ENCODE results near the gene ANKRD28. TPM values are rescaled to one million over a fixed set of nuclear protein-coding genes. Genes with fewer than 3 reads are reported as not detected.
A peak's percentile ranks its signal among the peaks of the same experiment; 100 is the strongest.

Gene ANKRD28
- total RNA-seq, 1 experiment from 2014 or later, result 53.0 TPM

- ChIA-PET CTCF (no interaction called here), POLR2A (ENCODE audit: unreplicated experiment) (no interaction called here)
- H3K27me3 ChIP-seq (ENCODE audit: low read length), result no peaks in the 10 kb centered on the region
- BruUV-seq (replicated peaks), result no TSS peak
- no peak for TF ChIP-seq EZH2 (IDR thresholded peaks at IDR 0.05; ENCODE audit: low read length, unreplicated experiment)
- no peak for TF ChIP-seq EZH2phosphoT487 (IDR thresholded peaks at IDR 0.05; ENCODE audit: borderline replicate concordance, low read length)
- H3K4me1 ChIP-seq (ENCODE audit: insufficient read depth, low read length), result peaks cover 14% of the 10 kb centered on the region
- no peaks in the 10 kb centered on the region for H3K79me2 ChIP-seq (ENCODE audit: low read length)
- no peak overlapping the region for H3K9ac ChIP-seq (ENCODE audit: low read length)
- intact Hi-C loops (cut with micrococcal nuclease), result no loop called here
- no peaks in the 10 kb centered on the region for H3F3A ChIP-seq (ENCODE audit: low read length, unreplicated experiment)
- no peak overlapping the region for H2AFZ ChIP-seq (ENCODE audit: low read length)
- DNase-seq, result no peak
- H3K36me3 ChIP-seq (ENCODE audit: low read depth, low read length), result peaks cover 28% of the 10 kb centered on the region
- no peaks in the 10 kb centered on the region for H3K9me3 ChIP-seq (ENCODE audit: low read length)
- no peaks in the 10 kb centered on the region for H4K20me1 ChIP-seq (ENCODE audit: low read length)
- no peak for ATAC-seq
- no peak overlapping the region for H3K4me2 ChIP-seq (ENCODE audit: low read length)
- no peaks in the 10 kb centered on the region for H3K9me2 ChIP-seq (replicated peaks; ENCODE audit: low read length)
- H3K27ac ChIP-seq (ENCODE audit: low read length), result no peak overlapping the region
- H3K4me3 ChIP-seq (ENCODE audit: low read length), result no peak overlapping the region
Observed at GRCh38 chr3:15679306-15679705, 118.5 kb downstream of the ANKRD28 start.

- peak; percentile 86 for ATAC-seq
- Histone ChIP-seq H3K4me1 (ENCODE audit: insufficient read depth, low read length) (peaks cover 14% of the 10 kb centered on the region), H3K9me3 (ENCODE audit: low read length) (no peaks in the 10 kb centered on the region), H2AFZ (ENCODE audit: low read length) (no peak overlapping the region), H3K9me2 (replicated peaks; ENCODE audit: low read length) (no peaks in the 10 kb centered on the region), H3K27ac (ENCODE audit: low read length) (peak overlapping the region; percentile 10; the same call in 1 of the 2 replicates), H3K36me3 (ENCODE audit: low read depth, low read length) (peaks cover 17% of the 10 kb centered on the region), H3K9ac (ENCODE audit: low read length) (no peak overlapping the region), H3K27me3 (ENCODE audit: low read length) (no peaks in the 10 kb centered on the region), H3K79me2 (ENCODE audit: low read length) (no peaks in the 10 kb centered on the region), H3K4me3 (ENCODE audit: low read length) (no peak overlapping the region), H4K20me1 (ENCODE audit: low read length) (no peaks in the 10 kb centered on the region), H3F3A (ENCODE audit: low read length, unreplicated experiment) (no peaks in the 10 kb centered on the region), H3K4me2 (ENCODE audit: low read length) (no peak overlapping the region)
- ChIA-PET POLR2A (ENCODE audit: unreplicated experiment) (no interaction called here), CTCF (no interaction called here)
- no TSS peak for BruUV-seq (replicated peaks)
- no peak for TF ChIP-seq CTCF (conservative IDR thresholded peaks at IDR 0.05; ENCODE audit: low read depth, low read length)
- no peak for TF ChIP-seq EZH2 (IDR thresholded peaks at IDR 0.05; ENCODE audit: low read length, unreplicated experiment)
- TF ChIP-seq EZH2phosphoT487 (IDR thresholded peaks at IDR 0.05; ENCODE audit: borderline replicate concordance, low read length), result no peak
- DNase-seq, result peak; percentile 63
- intact Hi-C loops (cut with micrococcal nuclease), result no loop called here
Observed at GRCh38 chr3:15676259-15676658, 121.5 kb downstream of the ANKRD28 start.

GRCh38 chr3:15673536-15673935 lies 124.2 kb downstream of the ANKRD28 start:
- BruUV-seq (replicated peaks), result no TSS peak
- intact Hi-C loops (cut with micrococcal nuclease), result no loop called here

More at GRCh38 chr3:15673536-15673935, 124.2 kb downstream of the ANKRD28 start:
- Histone ChIP-seq H3K9ac (ENCODE audit: low read length) (no peak overlapping the region), H3K4me1 (ENCODE audit: insufficient read depth, low read length) (peaks cover 14% of the 10 kb centered on the region), H3K4me3 (ENCODE audit: low read length) (no peak overlapping the region), H2AFZ (ENCODE audit: low read length) (no peak overlapping the region), H3K79me2 (ENCODE audit: low read length) (no peaks in the 10 kb centered on the region), H3K4me2 (ENCODE audit: low read length) (no peak overlapping the region), H3K9me3 (ENCODE audit: low read length) (no peaks in the 10 kb centered on the region), H4K20me1 (ENCODE audit: low read length) (no peaks in the 10 kb centered on the region), H3K27ac (ENCODE audit: low read length) (no peak overlapping the region), H3K9me2 (replicated peaks; ENCODE audit: low read length) (no peaks in the 10 kb centered on the region), H3K36me3 (ENCODE audit: low read depth, low read length) (peaks cover 30% of the 10 kb centered on the region), H3F3A (ENCODE audit: low read length, unreplicated experiment) (no peaks in the 10 kb centered on the region), H3K27me3 (ENCODE audit: low read length) (no peaks in the 10 kb centered on the region)
- TF ChIP-seq EZH2phosphoT487 (IDR thresholded peaks at IDR 0.05; ENCODE audit: borderline replicate concordance, low read length) (no peak), CTCF (conservative IDR thresholded peaks at IDR 0.05; ENCODE audit: low read depth, low read length) (no peak), EZH2 (IDR thresholded peaks at IDR 0.05; ENCODE audit: low read length, unreplicated experiment) (no peak)
- ChIA-PET POLR2A (ENCODE audit: unreplicated experiment) (no interaction called here), CTCF (no interaction called here)
- ATAC-seq, result no peak
- no peak for DNase-seq

Data from PC-3 (cell line).